ENCODE measurements around the gene STRN.

Gene STRN

GRCh38 chr2:36809069-36809445 lies 157.3 kb downstream of the STRN start:
- no peak overlapping the region for H3K27ac ChIP-seq
- TF ChIP-seq CTCF (IDR thresholded peaks at IDR 0.05) (no peak), ZFX (IDR thresholded peaks at IDR 0.05; ENCODE audit: borderline replicate concordance) (no peak)

- TF ChIP-seq ZFX (IDR thresholded peaks at IDR 0.05; ENCODE audit: borderline replicate concordance) = no peak
- no peak for TF ChIP-seq CTCF (IDR thresholded peaks at IDR 0.05)
- H3K27ac ChIP-seq = no peak overlapping the region
These were observed 157.8 kb downstream of the STRN start for GRCh38 chr2:36808386-36809068.

- H3K27ac ChIP-seq = peak overlapping the region; percentile 74
- TF ChIP-seq CTCF (IDR thresholded peaks at IDR 0.05) = no peak
- no peak for TF ChIP-seq ZFX (IDR thresholded peaks at IDR 0.05; ENCODE audit: borderline replicate concordance)
These were observed 159.0 kb downstream of the STRN start for GRCh38 chr2:36807223-36807886.

- TF ChIP-seq ZFX (IDR thresholded peaks at IDR 0.05; ENCODE audit: borderline replicate concordance) = no peak
- TF ChIP-seq CTCF (IDR thresholded peaks at IDR 0.05) = no peak
These were observed 160.6 kb downstream of the STRN start for GRCh38 chr2:36805635-36806224.

GRCh38 chr2:36802952-36803351 lies 163.4 kb downstream of the STRN start:
- no peak overlapping the region for H3K27ac ChIP-seq
- no peak for TF ChIP-seq ZFX (IDR thresholded peaks at IDR 0.05; ENCODE audit: borderline replicate concordance)
- TF ChIP-seq CTCF (IDR thresholded peaks at IDR 0.05) = no peak

More at GRCh38 chr2:36805635-36806224, 160.6 kb downstream of the STRN start:
- H3K27ac ChIP-seq = no peak overlapping the region

- no peak for TF ChIP-seq ZFX (IDR thresholded peaks at IDR 0.05; ENCODE audit: borderline replicate concordance)
- TF ChIP-seq CTCF (IDR thresholded peaks at IDR 0.05) = no peak
- H3K27ac ChIP-seq = no peak overlapping the region
These were observed 165.2 kb downstream of the STRN start for GRCh38 chr2:36801088-36801487.

GRCh38 chr2:36800381-36800780 lies 166.0 kb downstream of the STRN start:
- no peak overlapping the region for H3K27ac ChIP-seq
- TF ChIP-seq CTCF (IDR thresholded peaks at IDR 0.05) = no peak
- no peak for TF ChIP-seq ZFX (IDR thresholded peaks at IDR 0.05; ENCODE audit: borderline replicate concordance)
